ENCODE data around the gene PLBD2. TPM values are rescaled to one million over a fixed set of nuclear protein-coding genes. Genes with fewer than 3 reads are reported as not detected.
A peak's percentile ranks its signal among the peaks of the same experiment; 100 is the strongest.
"Not testable (repeated sequence)": the region's sequence is repeated elsewhere in the genome, so short reads cannot be mapped to it uniquely, and the experiment has no call there.

PLBD2 gene
- total and polyA plus RNA-seq, 9 of the 15 experiments (the other 6 are each of a cell fraction or from before 2014, with no cell fraction given), result 2.4 to 37.4 (median 6.0) TPM

GRCh38 chr12:113354192-113354591 lies 4.2 kb upstream of the PLBD2 start:
- H2AFZ ChIP-seq (ENCODE audit: low read depth, low read length); H3K27ac ChIP-seq (ENCODE audit: extremely low read depth, low read depth, low read length); H3K9me1 ChIP-seq (ENCODE audit: control insufficient read depth, insufficient read depth, low read length); H3K9ac ChIP-seq (ENCODE audit: insufficient read depth in 1 of 2, low read depth in 2 of 2, low read length in 2 of 2); H3K9me3 ChIP-seq (replicated peaks; ENCODE audit: control insufficient read depth, insufficient read depth, low read depth, low read length); H3K4me2 ChIP-seq (ENCODE audit: insufficient read depth, low read length); CTCF ChIA-PET (ENCODE audit: low intra/inter-chr PET ratio); DNase-seq (ENCODE audit: extremely low read depth in 1 of 4, low spot score in 3 of 4); H3K27me3 ChIP-seq (ENCODE audit: control insufficient read depth in 2 of 2, insufficient read depth in 2 of 2, low read length in 2 of 2); ATAC-seq; FAIRE-seq; BruUV-seq (replicated peaks); in situ Hi-C loops (cut with MboI); H4K20me1 ChIP-seq (replicated peaks; ENCODE audit: control insufficient read depth, insufficient read depth, low read length); POLR2A ChIA-PET; intact Hi-C loops (cut with micrococcal nuclease); H3K36me3 ChIP-seq (ENCODE audit: control insufficient read depth, insufficient read depth, low read length); H3K4me3 ChIP-seq: not testable (repeated sequence)
- peaks cover 15 to 20% of the 10 kb centered on the region in 2 experiments for H3K4me1 ChIP-seq (replicated peaks in 1 of 2; ENCODE audit: control insufficient read depth in 2 of 2, insufficient read depth in 2 of 2, low read length in 2 of 2)
- peak; percentile 62; the same call in 1 of the 2 replicates for TF ChIP-seq BCOR (IDR thresholded peaks at IDR 0.05)
- peak; percentile 53 for TF ChIP-seq RBM25 (IDR thresholded peaks at IDR 0.05; ENCODE audit: low read depth, low read length, severe bottlenecking)
- 0 out of 4 replicates have a peak, but pooled peaks of 1 of the 2 experiments have one; percentile 17 for TF ChIP-seq KDM1A (IDR thresholded peaks at IDR 0.05)
- peak; percentile 87 for TF ChIP-seq ZNF146 (CRISPR knock-in tag; IDR thresholded peaks at IDR 0.05; ENCODE audit: unreplicated experiment)
- peaks cover 12% of the 10 kb centered on the region for H3K79me2 ChIP-seq (ENCODE audit: control insufficient read depth, insufficient read depth, low read length)
- WGBS (ENCODE audit: insufficient coverage, low coverage, missing lambda C conversion rate), result 67% methylated on average over 7 of the region's 7 CpGs

GRCh38 chr12:113359133-113359938 lies 949 bp downstream of the PLBD2 start:
- peaks cover 11% of the 10 kb centered on the region for H4K20me1 ChIP-seq (replicated peaks; ENCODE audit: control insufficient read depth, insufficient read depth, low read length)
- WGBS (ENCODE audit: insufficient coverage, low coverage, missing lambda C conversion rate), result 23% methylated on average over 11 of the region's 11 CpGs
- H3K9ac ChIP-seq (ENCODE audit: insufficient read depth in 1 of 2, low read depth in 2 of 2, low read length in 2 of 2), result peak overlapping the region; percentile 75 to 96
- no TSS peak for BruUV-seq (replicated peaks)
- peaks cover 27% of the 10 kb centered on the region for H3K79me2 ChIP-seq (ENCODE audit: control insufficient read depth, insufficient read depth, low read length)
- CTCF ChIA-PET (ENCODE audit: low intra/inter-chr PET ratio), result interaction anchor here (1.1 kb wide), 1 partner anchor 47 kb away, joined by 6 read pairs; no protein-coding TSS in a partner anchor
- peaks cover 21 to 35% of the 10 kb centered on the region in 2 experiments for H3K4me1 ChIP-seq (replicated peaks in 1 of 2; ENCODE audit: control insufficient read depth in 2 of 2, insufficient read depth in 2 of 2, low read length in 2 of 2)
- H3K27me3 ChIP-seq (ENCODE audit: control insufficient read depth in 2 of 2, insufficient read depth in 2 of 2, low read length in 2 of 2), result no peaks in the 10 kb centered on the region
- POLR2A ChIA-PET, result interaction anchor here (0.6 kb wide), 1 partner anchor 683 kb away, joined by 3 read pairs; no protein-coding TSS in a partner anchor
- peak overlapping the region; percentile 96 for H3K4me3 ChIP-seq
- H3K9me1 ChIP-seq (ENCODE audit: control insufficient read depth, insufficient read depth, low read length), result no peaks in the 10 kb centered on the region
- no peaks in the 10 kb centered on the region for H3K9me3 ChIP-seq (replicated peaks; ENCODE audit: control insufficient read depth, insufficient read depth, low read depth, low read length)
- DNase-seq (ENCODE audit: extremely low read depth in 1 of 4, low spot score in 3 of 4) (no peak), ATAC-seq (no peak), FAIRE-seq (peak; percentile 37)
- peak overlapping the region; percentile 93 for H2AFZ ChIP-seq (ENCODE audit: low read depth, low read length)
- H3K27ac ChIP-seq (ENCODE audit: extremely low read depth, low read depth, low read length), result peak overlapping the region; percentile 84
- peak overlapping the region; percentile 91 for H3K4me2 ChIP-seq (ENCODE audit: insufficient read depth, low read length)
- intact Hi-C loops (cut with micrococcal nuclease) (loop anchor here (2.0 kb wide), 1 partner anchor 47 kb away; no protein-coding TSS in a partner anchor), in situ Hi-C loops (cut with MboI) (no loop called here)
- peaks cover 22% of the 10 kb centered on the region; the same call in 1 of the 3 replicates for H3K36me3 ChIP-seq (ENCODE audit: control insufficient read depth, insufficient read depth, low read length)
- TF ChIP-seq SMAD3 (CRISPR knock-in tag; conservative IDR thresholded peaks at IDR 0.05) (no peak), SMAD1 (IDR thresholded peaks at IDR 0.05; ENCODE audit: low read depth, low read length, partially characterized antibody) (no peak)
- TF ChIP-seq, protein P1, sequence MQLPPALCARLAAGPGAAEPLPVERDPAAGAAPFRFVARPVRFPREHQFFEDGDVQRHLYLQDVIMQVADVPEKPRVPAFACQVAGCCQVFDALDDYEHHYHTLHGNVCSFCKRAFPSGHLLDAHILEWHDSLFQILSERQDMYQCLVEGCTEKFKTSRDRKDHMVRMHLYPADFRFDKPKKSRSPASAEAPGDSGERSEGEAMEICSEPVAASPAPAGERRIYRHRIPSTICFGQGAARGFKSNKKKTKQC (CRISPR knock-in tag; IDR thresholded peaks at IDR 0.05), result 0 out of 2 replicates have a peak, but pooled peaks have one; percentile 10
- TF ChIP-seq, protein P2, sequence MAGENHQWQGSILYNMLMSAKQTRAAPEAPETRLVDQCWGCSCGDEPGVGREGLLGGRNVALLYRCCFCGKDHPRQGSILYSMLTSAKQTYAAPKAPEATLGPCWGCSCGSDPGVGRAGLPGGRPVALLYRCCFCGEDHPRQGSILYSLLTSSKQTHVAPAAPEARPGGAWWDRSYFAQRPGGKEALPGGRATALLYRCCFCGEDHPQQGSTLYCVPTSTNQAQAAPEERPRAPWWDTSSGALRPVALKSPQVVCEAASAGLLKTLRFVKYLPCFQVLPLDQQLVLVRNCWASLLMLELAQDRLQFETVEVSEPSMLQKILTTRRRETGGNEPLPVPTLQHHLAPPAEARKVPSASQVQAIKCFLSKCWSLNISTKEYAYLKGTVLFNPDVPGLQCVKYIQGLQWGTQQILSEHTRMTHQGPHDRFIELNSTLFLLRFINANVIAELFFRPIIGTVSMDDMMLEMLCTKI (IDR thresholded peaks at IDR 0.05; ENCODE audit: partially characterized antibody), result no peak
- TF ChIP-seq, protein P3, sequence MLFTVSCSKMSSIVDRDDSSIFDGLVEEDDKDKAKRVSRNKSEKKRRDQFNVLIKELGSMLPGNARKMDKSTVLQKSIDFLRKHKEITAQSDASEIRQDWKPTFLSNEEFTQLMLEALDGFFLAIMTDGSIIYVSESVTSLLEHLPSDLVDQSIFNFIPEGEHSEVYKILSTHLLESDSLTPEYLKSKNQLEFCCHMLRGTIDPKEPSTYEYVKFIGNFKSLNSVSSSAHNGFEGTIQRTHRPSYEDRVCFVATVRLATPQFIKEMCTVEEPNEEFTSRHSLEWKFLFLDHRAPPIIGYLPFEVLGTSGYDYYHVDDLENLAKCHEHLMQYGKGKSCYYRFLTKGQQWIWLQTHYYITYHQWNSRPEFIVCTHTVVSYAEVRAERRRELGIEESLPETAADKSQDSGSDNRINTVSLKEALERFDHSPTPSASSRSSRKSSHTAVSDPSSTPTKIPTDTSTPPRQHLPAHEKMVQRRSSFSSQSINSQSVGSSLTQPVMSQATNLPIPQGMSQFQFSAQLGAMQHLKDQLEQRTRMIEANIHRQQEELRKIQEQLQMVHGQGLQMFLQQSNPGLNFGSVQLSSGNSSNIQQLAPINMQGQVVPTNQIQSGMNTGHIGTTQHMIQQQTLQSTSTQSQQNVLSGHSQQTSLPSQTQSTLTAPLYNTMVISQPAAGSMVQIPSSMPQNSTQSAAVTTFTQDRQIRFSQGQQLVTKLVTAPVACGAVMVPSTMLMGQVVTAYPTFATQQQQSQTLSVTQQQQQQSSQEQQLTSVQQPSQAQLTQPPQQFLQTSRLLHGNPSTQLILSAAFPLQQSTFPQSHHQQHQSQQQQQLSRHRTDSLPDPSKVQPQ (CRISPR knock-in tag; IDR thresholded peaks at IDR 0.05; ENCODE audit: borderline replicate concordance), result no peak

Measured in K562 (cell line).